Measurements from ENCODE around the gene TIMM44. TPM values are rescaled to one million over a fixed set of nuclear protein-coding genes. Genes with fewer than 3 reads are reported as not detected.
A peak's percentile ranks its signal among the peaks of the same experiment; 100 is the strongest.

TIMM44 gene
- total RNA-seq, 1 experiment from 2014 or later, result 153 TPM

GRCh38 chr19:7916955-7917266 lies 26.6 kb downstream of the TIMM44 start:
- H3K9me3 ChIP-seq (ENCODE audit: low read depth, low read length, poor library complexity, severe bottlenecking), result no peaks in the 10 kb centered on the region
- POLR2A ChIA-PET (ENCODE audit: low non-redundant PET), result interaction anchor here (0.7 kb wide), 1 partner anchor 1645 kb away, joined by 5 read pairs; no protein-coding TSS in a partner anchor
- CTCF ChIA-PET, result no interaction called here
- H3K4me3 ChIP-seq (ENCODE audit: low read depth, low read length, poor library complexity, severe bottlenecking), result peak overlapping the region; percentile 51
- H3K27ac ChIP-seq (ENCODE audit: low read depth, low read length, poor library complexity, severe bottlenecking), result peak overlapping the region; percentile 24
- no TSS peak for BruUV-seq (replicated peaks)
- intact Hi-C loops (cut with micrococcal nuclease; ENCODE audit: unreplicated experiment), result no loop called here
- no peak for TF ChIP-seq EZH2 (IDR thresholded peaks at IDR 0.05; ENCODE audit: borderline replicate concordance, low read depth, low read length, poor library complexity, severe bottlenecking)
- no peak for TF ChIP-seq CTCF (conservative IDR thresholded peaks at IDR 0.05; ENCODE audit: low read depth, low read length)
- no peak for DNase-seq (ENCODE audit: low spot score)
- peaks cover 37% of the 10 kb centered on the region for H3K4me1 ChIP-seq (ENCODE audit: insufficient read depth, low read length, poor library complexity, severe bottlenecking)
- peaks cover 12% of the 10 kb centered on the region for H3K27me3 ChIP-seq (replicated peaks; ENCODE audit: insufficient read depth, low read depth, low read length, poor library complexity)
- H3K36me3 ChIP-seq (ENCODE audit: insufficient read depth, low read length, poor library complexity, severe bottlenecking), result peaks cover 2% of the 10 kb centered on the region

GRCh38 chr19:7916103-7916954 lies 27.1 kb downstream of the TIMM44 start:
- intact Hi-C loops (cut with micrococcal nuclease; ENCODE audit: unreplicated experiment), result no loop called here
- TF ChIP-seq CTCF (conservative IDR thresholded peaks at IDR 0.05; ENCODE audit: low read depth, low read length) (0 out of 2 replicates have a peak, but pooled peaks have one; percentile 18), EZH2 (IDR thresholded peaks at IDR 0.05; ENCODE audit: borderline replicate concordance, low read depth, low read length, poor library complexity, severe bottlenecking) (no peak)
- CTCF ChIA-PET, result no interaction called here
- Histone ChIP-seq H3K27me3 (replicated peaks; ENCODE audit: insufficient read depth, low read depth, low read length, poor library complexity) (peaks cover 12% of the 10 kb centered on the region), H3K4me1 (ENCODE audit: insufficient read depth, low read length, poor library complexity, severe bottlenecking) (peaks cover 32% of the 10 kb centered on the region), H3K4me3 (ENCODE audit: low read depth, low read length, poor library complexity, severe bottlenecking) (peak overlapping the region; percentile 51), H3K9me3 (ENCODE audit: low read depth, low read length, poor library complexity, severe bottlenecking) (no peaks in the 10 kb centered on the region), H3K36me3 (ENCODE audit: insufficient read depth, low read length, poor library complexity, severe bottlenecking) (peaks cover 3% of the 10 kb centered on the region), H3K27ac (ENCODE audit: low read depth, low read length, poor library complexity, severe bottlenecking) (peak overlapping the region; percentile 24)
- POLR2A ChIA-PET (ENCODE audit: low non-redundant PET), result interaction anchor here (0.7 kb wide), 1 partner anchor 1645 kb away, joined by 5 read pairs; no protein-coding TSS in a partner anchor
- DNase-seq (ENCODE audit: low spot score), result peak; percentile 69
- BruUV-seq (replicated peaks), result no TSS peak

GRCh38 chr19:7915250-7916102 lies 28.0 kb downstream of the TIMM44 start:
- Histone ChIP-seq H3K4me3 (ENCODE audit: low read depth, low read length, poor library complexity, severe bottlenecking) (peak overlapping the region; percentile 51), H3K27ac (ENCODE audit: low read depth, low read length, poor library complexity, severe bottlenecking) (no peak overlapping the region), H3K9me3 (ENCODE audit: low read depth, low read length, poor library complexity, severe bottlenecking) (no peaks in the 10 kb centered on the region), H3K36me3 (ENCODE audit: insufficient read depth, low read length, poor library complexity, severe bottlenecking) (peaks cover 12% of the 10 kb centered on the region), H3K4me1 (ENCODE audit: insufficient read depth, low read length, poor library complexity, severe bottlenecking) (peaks cover 28% of the 10 kb centered on the region), H3K27me3 (replicated peaks; ENCODE audit: insufficient read depth, low read depth, low read length, poor library complexity) (peaks cover 12% of the 10 kb centered on the region)
- no TSS peak for BruUV-seq (replicated peaks)
- ChIA-PET CTCF (no interaction called here), POLR2A (ENCODE audit: low non-redundant PET) (no interaction called here)
- intact Hi-C loops (cut with micrococcal nuclease; ENCODE audit: unreplicated experiment), result no loop called here
- TF ChIP-seq EZH2 (IDR thresholded peaks at IDR 0.05; ENCODE audit: borderline replicate concordance, low read depth, low read length, poor library complexity, severe bottlenecking) (no peak), CTCF (conservative IDR thresholded peaks at IDR 0.05; ENCODE audit: low read depth, low read length) (no peak)
- no peak for DNase-seq (ENCODE audit: low spot score)

Data from A673 (cell line).